Activated CD8-positive, alpha-beta T cell treated with anti-CD3 and anti-CD28 coated beads for 36 hours (primary cell): ENCODE measurements around the gene FAM118B. TPM values are rescaled to one million over a fixed set of nuclear protein-coding genes. Genes with fewer than 3 reads are reported as not detected.
A peak's percentile ranks its signal among the peaks of the same experiment; 100 is the strongest.
"Not testable (repeated sequence)": the region's sequence is repeated elsewhere in the genome, so short reads cannot be mapped to it uniquely, and the experiment has no call there.

Experiments used
- ATAC-seq: fragments of 200-7000 bp; cut with Tn5 transposase; one replicate; pipeline ENCODE4 v1.10.0; 2021; ENCODE audit warnings: mild to moderate bottlenecking, moderate library complexity
- CTCF ChIA-PET: fragments of 350-600 bp; sonication (Branson Sonifier 250); formaldehyde crosslinking; loops from one replicate; lab custom pipeline; 2021; ENCODE audit warnings: antibody characterized with exemption; lab: Charles Lee
- POLR2A ChIA-PET: fragments of 350-600 bp; sonication (Branson Sonifier 250); formaldehyde crosslinking; loops from one replicate; lab custom pipeline; 2021; ENCODE audit warnings: antibody characterized with exemption; lab: Charles Lee
- DNase-seq: peaks from one replicate; pipeline ENCODE4 v3.0.0-alpha.2; 2020
- H3K27ac Mint-ChIP-seq: one replicate; pipeline ENCODE4 v1.8.0; 2021; ENCODE audit warnings: mild to moderate bottlenecking, mixed read lengths
- H3K27me3 Mint-ChIP-seq: one replicate; pipeline ENCODE4 v1.8.0; 2021; ENCODE audit warnings: mixed read lengths
- H3K36me3 Mint-ChIP-seq: one replicate; pipeline ENCODE4 v1.8.0; 2021; ENCODE audit warnings: low read depth, mixed read lengths
- H3K4me1 Mint-ChIP-seq: one replicate; pipeline ENCODE4 v1.8.0; 2021; ENCODE audit warnings: low read depth, mixed read lengths
- H3K4me3 Mint-ChIP-seq: one replicate; pipeline ENCODE4 v1.8.0; 2021; ENCODE audit warnings: mild to moderate bottlenecking, moderate library complexity, mixed read lengths
- H3K9me3 Mint-ChIP-seq: one replicate; pipeline ENCODE4 v1.8.0; 2021; ENCODE audit warnings: mixed read lengths
- intact Hi-C: fragments of 100-400 bp; cut with micrococcal nuclease; formaldehyde crosslinking; loops from one replicate; pipeline ENCODE4 v1.10.0; 2022
- total RNA-seq, 2 experiments: library from RNA; stranded (reverse); gene quantifications; one replicate each; pipeline ENCODE4 v1.2.3, GENCODE V29; 2021
- TF ChIP-seq, protein P1 (sequence below): fragments of 200-600 bp; IDR thresholded peaks from one replicate; pipeline ENCODE4 v1.8.0; 2022; ENCODE audit warnings: antibody characterized with exemption, mild to moderate bottlenecking

Gene FAM118B
- total RNA-seq, 2 experiments from 2014 or later: 8.9 to 9.5 TPM

DNA sequence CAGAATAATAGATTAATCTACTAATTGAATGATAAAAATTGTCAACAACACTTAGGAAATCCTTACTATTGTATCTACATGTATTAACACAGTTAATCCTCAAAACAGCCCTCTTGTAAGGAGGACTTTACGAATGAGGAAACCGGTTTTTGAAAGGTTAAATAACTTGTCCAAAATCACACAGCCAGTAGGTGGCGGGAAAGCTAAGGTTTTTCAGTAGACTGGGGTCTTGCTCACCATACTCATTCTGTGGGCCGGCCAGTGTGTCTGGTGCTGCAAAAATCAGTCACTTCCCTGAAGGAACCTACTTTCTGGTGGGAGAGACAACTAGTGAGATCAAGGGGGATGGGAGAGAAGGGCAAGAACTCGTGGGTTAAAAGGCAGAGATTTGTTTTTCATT lies 96.1 kb downstream of the FAM118B start:
- ChIA-PET POLR2A (no interaction called here), CTCF (interaction anchor here (0.6 to 5.9 kb wide), 4 partner anchors 8 to 172 kb away, joined by 3 to 65 read pairs (median 19); no protein-coding TSS in a partner anchor)
- H3K4me3 Mint-ChIP-seq: no peak overlapping the region
- H3K27ac Mint-ChIP-seq: peak overlapping the region; percentile 27
- intact Hi-C loops: loop anchor here (5.0 kb wide), 1 partner anchor 175 kb away; no protein-coding TSS in a partner anchor
- peak; percentile 65 for DNase-seq
- no peaks in the 10 kb centered on the region for H3K27me3 Mint-ChIP-seq
- TF ChIP-seq, protein P1, sequence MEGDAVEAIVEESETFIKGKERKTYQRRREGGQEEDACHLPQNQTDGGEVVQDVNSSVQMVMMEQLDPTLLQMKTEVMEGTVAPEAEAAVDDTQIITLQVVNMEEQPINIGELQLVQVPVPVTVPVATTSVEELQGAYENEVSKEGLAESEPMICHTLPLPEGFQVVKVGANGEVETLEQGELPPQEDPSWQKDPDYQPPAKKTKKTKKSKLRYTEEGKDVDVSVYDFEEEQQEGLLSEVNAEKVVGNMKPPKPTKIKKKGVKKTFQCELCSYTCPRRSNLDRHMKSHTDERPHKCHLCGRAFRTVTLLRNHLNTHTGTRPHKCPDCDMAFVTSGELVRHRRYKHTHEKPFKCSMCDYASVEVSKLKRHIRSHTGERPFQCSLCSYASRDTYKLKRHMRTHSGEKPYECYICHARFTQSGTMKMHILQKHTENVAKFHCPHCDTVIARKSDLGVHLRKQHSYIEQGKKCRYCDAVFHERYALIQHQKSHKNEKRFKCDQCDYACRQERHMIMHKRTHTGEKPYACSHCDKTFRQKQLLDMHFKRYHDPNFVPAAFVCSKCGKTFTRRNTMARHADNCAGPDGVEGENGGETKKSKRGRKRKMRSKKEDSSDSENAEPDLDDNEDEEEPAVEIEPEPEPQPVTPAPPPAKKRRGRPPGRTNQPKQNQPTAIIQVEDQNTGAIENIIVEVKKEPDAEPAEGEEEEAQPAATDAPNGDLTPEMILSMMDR: peak; percentile 32
- H3K4me1 Mint-ChIP-seq: peaks cover 27% of the 10 kb centered on the region
- ATAC-seq: no peak
- H3K36me3 Mint-ChIP-seq: peaks cover 30% of the 10 kb centered on the region
- no peaks in the 10 kb centered on the region for H3K9me3 Mint-ChIP-seq

GRCh38 chr11:126308271-126308671 lies 96.7 kb downstream of the FAM118B start:
- Mint-ChIP-seq H3K27ac (no peak overlapping the region), H3K27me3 (no peaks in the 10 kb centered on the region), H3K4me3 (no peak overlapping the region), H3K4me1 (peaks cover 23% of the 10 kb centered on the region), H3K36me3 (peaks cover 29% of the 10 kb centered on the region), H3K9me3 (no peaks in the 10 kb centered on the region)
- POLR2A ChIA-PET: no interaction called here
- intact Hi-C loops: loop anchor here (5.0 kb wide), 1 partner anchor 174 kb away; no protein-coding TSS in a partner anchor
- TF ChIP-seq, protein P1: no peak
- CTCF ChIA-PET: interaction anchor here (0.6 to 5.9 kb wide), 5 partner anchors 8 to 172 kb away, joined by 3 to 65 read pairs (median 16); no protein-coding TSS in a partner anchor
- DNase-seq: no peak
- ATAC-seq: no peak

GRCh38 chr11:126308771-126309170 lies 97.2 kb downstream of the FAM118B start:
- H3K27ac Mint-ChIP-seq, ATAC-seq, H3K27me3 Mint-ChIP-seq, DNase-seq, POLR2A ChIA-PET, H3K4me3 Mint-ChIP-seq, H3K9me3 Mint-ChIP-seq: not testable (repeated sequence)
- H3K4me1 Mint-ChIP-seq: peaks cover 21% of the 10 kb centered on the region
- peaks cover 27% of the 10 kb centered on the region for H3K36me3 Mint-ChIP-seq
- CTCF ChIA-PET: interaction anchor here (3.1 to 5.9 kb wide), 3 partner anchors 9 to 171 kb away, joined by 16 to 65 read pairs (median 35); no protein-coding TSS in a partner anchor
- intact Hi-C loops: loop anchor here (5.0 kb wide), 1 partner anchor 174 kb away; no protein-coding TSS in a partner anchor

DNA sequence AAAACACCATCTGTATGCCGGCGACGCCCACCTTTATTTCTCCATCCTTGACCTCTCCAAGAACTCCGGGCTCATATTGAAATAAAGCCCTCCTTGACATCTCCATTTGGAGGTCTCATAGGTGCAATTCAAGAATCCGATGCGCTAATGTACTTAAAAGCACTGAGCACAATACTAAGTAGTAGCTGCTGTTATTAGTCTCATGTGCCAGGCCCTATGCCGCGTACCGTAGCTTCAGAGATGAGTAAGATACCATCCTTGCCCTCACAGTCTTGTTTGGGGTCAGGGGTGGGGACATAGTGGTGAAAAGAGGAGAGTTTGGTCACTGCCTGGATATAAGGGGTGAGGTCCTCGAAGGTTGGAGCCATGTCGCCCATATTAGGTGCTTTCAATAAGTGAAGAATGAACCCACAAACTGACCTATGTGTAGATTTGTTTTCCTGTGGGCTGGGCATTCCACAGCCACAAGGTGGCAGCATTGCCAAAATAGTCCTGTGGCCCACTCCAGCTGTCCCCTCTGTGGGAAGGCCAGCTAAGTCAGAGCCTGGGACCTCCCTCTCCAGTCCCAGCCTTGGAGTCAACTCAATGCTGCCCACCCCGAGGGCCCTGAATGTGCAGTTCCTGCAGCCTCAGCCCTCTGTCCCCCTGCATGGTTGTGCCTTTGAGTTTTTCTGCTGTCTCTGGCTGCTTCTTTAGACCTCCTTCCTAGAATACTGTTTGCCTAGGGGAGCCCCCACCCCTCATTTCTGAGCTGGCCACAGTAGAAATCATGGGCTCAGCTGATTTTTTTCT lies 98.8 kb downstream of the FAM118B start:
- intact Hi-C loops: loop anchor here (10.0 kb wide), 1 partner anchor 104 kb away; no protein-coding TSS in a partner anchor
- H3K27me3 Mint-ChIP-seq: no peaks in the 10 kb centered on the region
- TF ChIP-seq, protein P1: peak; percentile 76
- peaks cover 17% of the 10 kb centered on the region for H3K4me1 Mint-ChIP-seq
- ATAC-seq: peak; percentile 71
- peak; percentile 75 for DNase-seq
- H3K36me3 Mint-ChIP-seq: peaks cover 34% of the 10 kb centered on the region
- POLR2A ChIA-PET: interaction anchor here (1.0 to 1.7 kb wide), 3 partner anchors 8 to 170 kb away, joined by 3 to 8 read pairs (median 7); no protein-coding TSS in a partner anchor
- CTCF ChIA-PET: interaction anchor here (0.8 to 5.9 kb wide), 17 partner anchors 10 to 179 kb away, joined by 3 to 65 read pairs (median 5); partner anchors contain the start of genes SRPRA and ST3GAL4
- H3K4me3 Mint-ChIP-seq: no peak overlapping the region
- no peaks in the 10 kb centered on the region for H3K9me3 Mint-ChIP-seq
- H3K27ac Mint-ChIP-seq: no peak overlapping the region

DNA sequence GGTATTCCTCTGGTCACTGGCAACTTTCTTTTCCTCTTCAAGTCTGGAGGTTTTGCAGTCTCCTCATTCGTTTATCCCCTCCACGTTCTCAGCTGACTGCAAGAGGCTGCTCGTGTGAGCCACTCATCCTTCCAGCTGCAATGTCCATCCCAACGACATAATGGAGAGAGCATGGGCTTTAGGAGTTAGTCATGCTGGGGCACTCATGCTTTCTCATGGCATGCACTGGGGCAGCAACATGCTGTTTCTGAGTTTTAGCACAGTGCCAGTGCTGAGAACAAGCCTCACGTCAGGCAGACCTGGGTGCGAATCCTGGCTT lies 99.4 kb downstream of the FAM118B start:
- Mint-ChIP-seq H3K9me3 (peaks cover under 1% of the 10 kb centered on the region), H3K4me1 (peaks cover 12% of the 10 kb centered on the region), H3K27ac (no peak overlapping the region), H3K36me3 (peaks cover 35% of the 10 kb centered on the region), H3K27me3 (no peaks in the 10 kb centered on the region), H3K4me3 (no peak overlapping the region)
- TF ChIP-seq, protein P1: no peak
- intact Hi-C loops: loop anchor here (10.0 kb wide), 1 partner anchor 104 kb away; no protein-coding TSS in a partner anchor
- ATAC-seq: no peak
- DNase-seq: no peak
- ChIA-PET POLR2A (interaction anchor here (1.5 to 1.7 kb wide), 2 partner anchors 43 to 170 kb away, joined by 7 to 8 read pairs; no protein-coding TSS in a partner anchor), CTCF (interaction anchor here (0.8 to 5.9 kb wide), 13 partner anchors 9 to 173 kb away, joined by 3 to 65 read pairs (median 6); partner anchors contain the start of genes SRPRA and ST3GAL4)
